Activated B cell treated with CpG ODN at 0.5 μM for 24 hours (primary cell): ENCODE results near the gene METTL23. TPM values are rescaled to one million over a fixed set of nuclear protein-coding genes. Genes with fewer than 3 reads are reported as not detected.
"Not testable (repeated sequence)": the region's sequence is repeated elsewhere in the genome, so short reads cannot be mapped to it uniquely, and the experiment has no call there.

Experiments used
- ATAC-seq: fragments of 200-7000 bp; cut with Tn5 transposase; one replicate; pipeline ENCODE4 v1.10.0; 2021; ENCODE audit warnings: low read depth, mild to moderate bottlenecking, moderate library complexity
- CTCF ChIA-PET: fragments of 350-600 bp; sonication (Branson Sonifier 250); formaldehyde crosslinking; loops from one replicate; lab custom pipeline; 2021; ENCODE audit warnings: antibody characterized with exemption; lab: Charles Lee
- POLR2A ChIA-PET: fragments of 350-600 bp; sonication (Branson Sonifier 250); formaldehyde crosslinking; loops from one replicate; lab custom pipeline; 2021; ENCODE audit warnings: antibody characterized with exemption; lab: Charles Lee
- DNase-seq: peaks from one replicate; pipeline ENCODE4 v3.0.0; 2022
- H3K27ac Mint-ChIP-seq: one replicate; pipeline ENCODE4 v1.8.0; 2020; ENCODE audit warnings: mixed read lengths
- H3K27me3 Mint-ChIP-seq: one replicate; pipeline ENCODE4 v1.8.0; 2021; ENCODE audit warnings: mixed read lengths
- H3K36me3 Mint-ChIP-seq: one replicate; pipeline ENCODE4 v1.8.0; 2021; ENCODE audit warnings: low read depth, mixed read lengths
- H3K4me1 Mint-ChIP-seq: one replicate; pipeline ENCODE4 v1.8.0; 2021; ENCODE audit warnings: mixed read lengths
- H3K4me3 Mint-ChIP-seq: one replicate; pipeline ENCODE4 v1.8.0; 2020; ENCODE audit warnings: mild to moderate bottlenecking, mixed read lengths
- H3K9me3 Mint-ChIP-seq: one replicate; pipeline ENCODE4 v1.8.0; 2020; ENCODE audit warnings: mixed read lengths
- CTCF ChIP-seq: fragments of 200-600 bp; IDR thresholded peaks from one replicate; pipeline ENCODE4 v1.8.0; 2022; ENCODE audit warnings: antibody characterized with exemption, mild to moderate bottlenecking
- intact Hi-C: fragments of 100-400 bp; cut with micrococcal nuclease; formaldehyde crosslinking; loops from one replicate; pipeline ENCODE4 v1.15.1; 2024
- total RNA-seq: library from RNA; stranded (reverse); gene quantifications from 2 replicates; pipeline ENCODE4 v1.2.3, GENCODE V29; 2022

METTL23 gene
- total RNA-seq, 1 donor from 2014 or later: 56.0 TPM

- ATAC-seq: peak; percentile 88
- Mint-ChIP-seq H3K4me1 (peaks cover 23% of the 10 kb centered on the region), H3K36me3 (peaks cover 26% of the 10 kb centered on the region), H3K4me3 (peak within 1 kb of the TSS; percentile 72), H3K27me3 (no peaks in the 10 kb centered on the region), H3K9me3 (no peaks in the 10 kb centered on the region), H3K27ac (no peak within 1 kb of the TSS)
- ChIA-PET CTCF (interaction anchor here (1.3 kb wide), 1 partner anchor 29 kb away, joined by 5 read pairs; no protein-coding TSS in a partner anchor), POLR2A (interaction anchor here (0.6 to 1.4 kb wide), 4 partner anchors 17 to 779 kb away, joined by 4 to 9 read pairs (median 4); partner anchors contain the start of gene SRSF2)
- intact Hi-C loops: loop anchor here (1.0 kb wide), 1 partner anchor 15 kb away; the partner anchor contains the start of genes JMJD6 and METTL23
- TF ChIP-seq CTCF: no peak
- DNase-seq: peak; percentile 73
Observed at GRCh38 chr17:76710863-76711611, 15.6 kb upstream of the METTL23 start, which contains the start of gene MXRA7. Gene MXRA7 (minus strand): TSS chr17:76710965. CDS start chr17:76710946, 19 bp downstream.

- H3K4me3 Mint-ChIP-seq, H3K27ac Mint-ChIP-seq, H3K27me3 Mint-ChIP-seq, DNase-seq, intact Hi-C loops, ATAC-seq, H3K9me3 Mint-ChIP-seq: not testable (repeated sequence)
- Mint-ChIP-seq H3K36me3 (peaks cover 38% of the 10 kb centered on the region), H3K4me1 (peaks cover 27% of the 10 kb centered on the region)
- ChIA-PET CTCF (interaction anchor here (1.3 kb wide), 1 partner anchor 30 kb away, joined by 5 read pairs; no protein-coding TSS in a partner anchor), POLR2A (interaction anchor here (0.6 to 1.4 kb wide), 3 partner anchors 15 to 1207 kb away, joined by 3 to 9 read pairs (median 4); no protein-coding TSS in a partner anchor)
Observed at GRCh38 chr17:76712321-76712720, 14.3 kb upstream of the METTL23 start.

- DNase-seq: no peak
- Mint-ChIP-seq H3K4me1 (peaks cover 28% of the 10 kb centered on the region), H3K27me3 (no peaks in the 10 kb centered on the region), H3K27ac (no peak overlapping the region), H3K4me3 (no peak overlapping the region), H3K9me3 (no peaks in the 10 kb centered on the region), H3K36me3 (peaks cover 51% of the 10 kb centered on the region)
- ChIA-PET CTCF (interaction anchor here (0.6 to 2.0 kb wide), 5 partner anchors 17 to 190 kb away, joined by 3 to 7 read pairs (median 6); no protein-coding TSS in a partner anchor), POLR2A (interaction anchor here (0.5 to 6.8 kb wide), 4 partner anchors 13 to 248 kb away, joined by 3 to 33 read pairs (median 6); partner anchors contain the start of genes JMJD6, METTL23 and ST6GALNAC2)
- intact Hi-C loops: loop anchor here (2.0 kb wide), 1 partner anchor 43 kb away; no protein-coding TSS in a partner anchor
- no peak for ATAC-seq
- no peak for TF ChIP-seq CTCF
Observed at GRCh38 chr17:76713765-76714164, 12.9 kb upstream of the METTL23 start.

- no peak for ATAC-seq
- intact Hi-C loops: loop anchor here (2.0 kb wide), 1 partner anchor 44 kb away; no protein-coding TSS in a partner anchor
- DNase-seq: no peak
- no peak for TF ChIP-seq CTCF
- CTCF ChIA-PET: interaction anchor here (0.6 to 2.0 kb wide), 7 partner anchors 11 to 210 kb away, joined by 3 to 7 read pairs (median 4); no protein-coding TSS in a partner anchor
- Mint-ChIP-seq H3K4me3 (no peak overlapping the region), H3K9me3 (no peaks in the 10 kb centered on the region), H3K36me3 (peaks cover 57% of the 10 kb centered on the region), H3K27ac (no peak overlapping the region), H3K4me1 (peaks cover 27% of the 10 kb centered on the region), H3K27me3 (no peaks in the 10 kb centered on the region)
- POLR2A ChIA-PET: interaction anchor here (0.5 to 6.8 kb wide), 2 partner anchors 13 to 128 kb away, joined by 10 to 33 read pairs; partner anchors contain the start of genes JMJD6, METTL23 and ST6GALNAC2
Observed at GRCh38 chr17:76714336-76714735, 12.3 kb upstream of the METTL23 start.

GRCh38 chr17:76714822-76715495 is 11.7 kb upstream of the METTL23 start:
- TF ChIP-seq CTCF: peak; percentile 76
- ChIA-PET POLR2A (interaction anchor here (6.8 kb wide), 1 partner anchor 12 kb away, joined by 33 read pairs; the partner anchor contains the start of genes JMJD6 and METTL23), CTCF (interaction anchor here (0.7 to 2.0 kb wide), 5 partner anchors 10 to 211 kb away, joined by 3 to 7 read pairs (median 4); no protein-coding TSS in a partner anchor)
- Mint-ChIP-seq H3K27ac (peak overlapping the region; percentile 78), H3K27me3 (no peaks in the 10 kb centered on the region), H3K4me3 (peak overlapping the region; percentile 39), H3K4me1 (peaks cover 27% of the 10 kb centered on the region), H3K9me3 (no peaks in the 10 kb centered on the region), H3K36me3 (peaks cover 63% of the 10 kb centered on the region)
- ATAC-seq (peak; percentile 29), DNase-seq (peak; percentile 56)
- intact Hi-C loops: loop anchor here (1.0 to 2.0 kb wide), 3 partner anchors 44 to 192 kb away; no protein-coding TSS in a partner anchor
